ENCODE data around the gene PRR15L. TPM values are rescaled to one million over a fixed set of nuclear protein-coding genes. Genes with fewer than 3 reads are reported as not detected.

Gene PRR15L
- polyA plus RNA-seq, 1 donor (not counting 4 experiments of a cell fraction or from before 2014, with no cell fraction given): 0.16 TPM

DNA sequence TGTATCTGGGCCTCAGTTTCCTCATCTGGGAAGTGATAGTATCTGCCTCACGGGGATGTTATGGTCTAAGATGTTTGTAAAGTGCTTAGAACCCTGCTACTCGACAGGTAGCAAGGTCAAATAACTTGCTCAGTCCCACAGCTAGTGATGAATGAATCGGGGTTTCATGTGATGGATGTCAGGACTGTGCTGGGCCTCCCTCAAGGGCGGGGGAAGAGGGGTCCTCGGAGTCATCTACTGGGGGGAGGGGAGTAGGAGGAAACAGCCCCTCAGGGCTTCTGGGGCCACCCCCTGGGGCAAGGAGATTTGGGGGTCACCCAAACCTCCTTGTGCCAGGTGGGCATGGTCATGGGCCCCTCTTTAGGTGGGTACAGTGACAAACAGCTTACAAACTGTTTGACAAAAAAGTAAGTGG lies 15.6 kb downstream of the PRR15L start:
- Histone ChIP-seq H3K4me2 (ENCODE audit: control insufficient read depth, extremely low read depth, insufficient read depth, low read depth, low read length) (peak overlapping the region; percentile 93), H4K20me1 (ENCODE audit: control insufficient read depth, extremely low read depth, insufficient read depth, low read length) (no peaks in the 10 kb centered on the region), H3K27me3 (ENCODE audit: control insufficient read depth, extremely low read depth, insufficient read depth, low read length) (no peaks in the 10 kb centered on the region), H2AFZ (ENCODE audit: control insufficient read depth, low read length) (peak overlapping the region; percentile 92), H3K9ac (ENCODE audit: control insufficient read depth, extremely low read depth, insufficient read depth, low read length) (peak overlapping the region; percentile 84), H3K27ac (ENCODE audit: control insufficient read depth, insufficient read depth, low read length) (peak overlapping the region; percentile 64), H3K36me3 (ENCODE audit: control insufficient read depth in 2 of 2, extremely low read depth in 1 of 2, insufficient read depth in 2 of 2, low read length in 2 of 2) (peaks cover 16 to 37% of the 10 kb centered on the region in 2 experiments), H3K4me3 (ENCODE audit: control insufficient read depth in 2 of 3, extremely low read depth in 1 of 3, insufficient read depth in 2 of 3, low read depth in 1 of 3, low read length in 3 of 3) (peak overlapping the region; percentile 73 to 96 (median 91)), H3K9me3 (ENCODE audit: control insufficient read depth, low read depth, low read length) (no peaks in the 10 kb centered on the region), H3K79me2 (ENCODE audit: control insufficient read depth, insufficient read depth, low read length) (peaks cover 19% of the 10 kb centered on the region), H3K9me1 (ENCODE audit: control insufficient read depth, extremely low read depth, insufficient read depth, low read length) (no peaks in the 10 kb centered on the region), H3K4me1 (ENCODE audit: control insufficient read depth, extremely low read depth, insufficient read depth, low read length) (peaks cover 18% of the 10 kb centered on the region)
- dilution Hi-C loops (cut with MboI; ENCODE audit: extremely low pct_ligation_motif_present, low sequenced_read_pairs): no loop called here
- DNase-seq (ENCODE audit: low read depth, low spot score) (no peak), FAIRE-seq (no peak)
- TF ChIP-seq, protein P1, sequence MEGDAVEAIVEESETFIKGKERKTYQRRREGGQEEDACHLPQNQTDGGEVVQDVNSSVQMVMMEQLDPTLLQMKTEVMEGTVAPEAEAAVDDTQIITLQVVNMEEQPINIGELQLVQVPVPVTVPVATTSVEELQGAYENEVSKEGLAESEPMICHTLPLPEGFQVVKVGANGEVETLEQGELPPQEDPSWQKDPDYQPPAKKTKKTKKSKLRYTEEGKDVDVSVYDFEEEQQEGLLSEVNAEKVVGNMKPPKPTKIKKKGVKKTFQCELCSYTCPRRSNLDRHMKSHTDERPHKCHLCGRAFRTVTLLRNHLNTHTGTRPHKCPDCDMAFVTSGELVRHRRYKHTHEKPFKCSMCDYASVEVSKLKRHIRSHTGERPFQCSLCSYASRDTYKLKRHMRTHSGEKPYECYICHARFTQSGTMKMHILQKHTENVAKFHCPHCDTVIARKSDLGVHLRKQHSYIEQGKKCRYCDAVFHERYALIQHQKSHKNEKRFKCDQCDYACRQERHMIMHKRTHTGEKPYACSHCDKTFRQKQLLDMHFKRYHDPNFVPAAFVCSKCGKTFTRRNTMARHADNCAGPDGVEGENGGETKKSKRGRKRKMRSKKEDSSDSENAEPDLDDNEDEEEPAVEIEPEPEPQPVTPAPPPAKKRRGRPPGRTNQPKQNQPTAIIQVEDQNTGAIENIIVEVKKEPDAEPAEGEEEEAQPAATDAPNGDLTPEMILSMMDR (optimal IDR thresholded peaks at IDR 0.05 in 1 of 3, IDR thresholded peaks at IDR 0.05 in 1 of 3, conservative IDR thresholded peaks at IDR 0.05 in 1 of 3; ENCODE audit: extremely low read depth in 1 of 3, insufficient read depth in 2 of 3, low read length in 3 of 3): no peak
- no peak for TF ChIP-seq EZH2 (IDR thresholded peaks at IDR 0.05; ENCODE audit: low read length)

DNA sequence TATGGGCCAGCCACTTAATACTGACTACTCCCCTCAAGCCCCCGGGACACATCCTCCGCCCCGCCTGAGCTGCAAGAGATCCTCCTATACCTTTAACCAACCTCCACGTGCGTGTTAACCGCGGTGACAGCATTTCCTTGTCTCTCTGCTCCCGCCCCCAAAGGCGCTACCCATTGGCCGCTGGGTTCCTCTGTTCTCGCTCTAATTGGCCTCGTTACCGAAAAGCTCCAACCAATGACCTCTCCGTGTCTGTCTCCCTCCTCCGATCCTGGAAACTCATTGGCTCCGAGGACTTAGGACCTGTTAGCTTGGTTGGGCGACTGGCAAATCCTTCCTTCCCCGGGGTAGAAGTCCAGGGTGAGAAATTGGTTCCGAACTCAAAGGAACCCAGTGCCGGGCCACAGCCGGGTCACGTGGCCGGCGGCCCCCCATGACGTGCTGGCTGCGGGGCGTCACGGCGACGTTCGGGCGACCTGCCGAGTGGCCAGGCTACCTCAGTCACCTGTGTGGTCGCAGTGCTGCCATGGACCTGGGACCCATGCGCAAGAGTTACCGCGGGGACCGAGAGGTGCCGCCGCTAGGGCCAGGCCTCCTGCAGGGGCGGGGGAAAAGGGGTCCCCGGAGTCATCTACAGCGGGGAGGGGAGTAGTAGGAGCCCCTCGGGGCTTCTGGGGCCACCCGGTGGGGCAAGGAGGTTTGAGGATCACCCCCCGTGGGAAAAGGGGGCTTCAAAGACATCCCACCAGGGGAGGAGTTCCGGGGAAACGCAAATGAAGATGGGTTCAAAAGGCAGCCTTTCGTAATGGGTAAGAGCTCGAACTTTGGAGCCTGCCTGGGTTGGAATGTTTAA lies 16.2 kb downstream of the PRR15L start, which contains the start of gene PNPO:
TSS of gene PNPO (plus strand) at position 326 of the 850 bp plus-strand sequence. CDS start at position 431, 105 bp downstream.
- H3K79me2 ChIP-seq (ENCODE audit: control insufficient read depth, insufficient read depth, low read length): peaks cover 19% of the 10 kb centered on the region
- peak within 1 kb of the TSS; percentile 84 for H3K9ac ChIP-seq (ENCODE audit: control insufficient read depth, extremely low read depth, insufficient read depth, low read length)
- peak within 1 kb of the TSS; percentile 64 for H3K27ac ChIP-seq (ENCODE audit: control insufficient read depth, insufficient read depth, low read length)
- peak; percentile 92 for FAIRE-seq
- TF ChIP-seq, protein P1 (optimal IDR thresholded peaks at IDR 0.05 in 1 of 3, IDR thresholded peaks at IDR 0.05 in 1 of 3, conservative IDR thresholded peaks at IDR 0.05 in 1 of 3; ENCODE audit: extremely low read depth in 1 of 3, insufficient read depth in 2 of 3, low read length in 3 of 3): peak in 1 of 3 experiments; percentile 17
- no peak for TF ChIP-seq EZH2 (IDR thresholded peaks at IDR 0.05; ENCODE audit: low read length)
- peaks cover 14 to 33% of the 10 kb centered on the region in 2 experiments for H3K36me3 ChIP-seq (ENCODE audit: control insufficient read depth in 2 of 2, extremely low read depth in 1 of 2, insufficient read depth in 2 of 2, low read length in 2 of 2)
- dilution Hi-C loops (cut with MboI; ENCODE audit: extremely low pct_ligation_motif_present, low sequenced_read_pairs): no loop called here
- H3K27me3 ChIP-seq (ENCODE audit: control insufficient read depth, extremely low read depth, insufficient read depth, low read length): no peaks in the 10 kb centered on the region
- no peaks in the 10 kb centered on the region for H4K20me1 ChIP-seq (ENCODE audit: control insufficient read depth, extremely low read depth, insufficient read depth, low read length)
- H2AFZ ChIP-seq (ENCODE audit: control insufficient read depth, low read length): peak within 1 kb of the TSS; percentile 92
- H3K4me3 ChIP-seq (ENCODE audit: control insufficient read depth in 2 of 3, extremely low read depth in 1 of 3, insufficient read depth in 2 of 3, low read depth in 1 of 3, low read length in 3 of 3): peak within 1 kb of the TSS; percentile 73 to 96 (median 91)
- H3K9me3 ChIP-seq (ENCODE audit: control insufficient read depth, low read depth, low read length): no peaks in the 10 kb centered on the region
- H3K4me1 ChIP-seq (ENCODE audit: control insufficient read depth, extremely low read depth, insufficient read depth, low read length): peaks cover 17% of the 10 kb centered on the region
- peak; percentile 92 for DNase-seq (ENCODE audit: low read depth, low spot score)
- H3K9me1 ChIP-seq (ENCODE audit: control insufficient read depth, extremely low read depth, insufficient read depth, low read length): no peaks in the 10 kb centered on the region
- peak within 1 kb of the TSS; percentile 93 for H3K4me2 ChIP-seq (ENCODE audit: control insufficient read depth, extremely low read depth, insufficient read depth, low read depth, low read length)
